G401 (cell line): ENCODE results near the gene IQSEC3. TPM values are rescaled to one million over a fixed set of nuclear protein-coding genes. Genes with fewer than 3 reads are reported as not detected.

Source experiments
- DNase-seq: peaks from one replicate; pipeline ENCODE4 v3.0.0-alpha.2; 2015; ENCODE audit warnings: low spot score
- in situ Hi-C: cut with HindIII; loops from 2 replicates; pipeline ENCODE4 v1.10.0; 2016; ENCODE audit warnings: low sequenced_read_pairs, mixed read lengths
- total RNA-seq: library from RNA; depleted of rRNA; stranded (reverse); fragments of >200 nt; shearing (Covaris generic); gene quantifications from 2 replicates; pipeline ENCODE4 v1.2.3, GENCODE V29; 2014

Gene IQSEC3
- total RNA-seq, 1 experiment from 2014 or later = not detected

GRCh38 chr12:170371-171225 is 104.0 kb downstream of the IQSEC3 start:
- DNase-seq = no peak

DNA sequence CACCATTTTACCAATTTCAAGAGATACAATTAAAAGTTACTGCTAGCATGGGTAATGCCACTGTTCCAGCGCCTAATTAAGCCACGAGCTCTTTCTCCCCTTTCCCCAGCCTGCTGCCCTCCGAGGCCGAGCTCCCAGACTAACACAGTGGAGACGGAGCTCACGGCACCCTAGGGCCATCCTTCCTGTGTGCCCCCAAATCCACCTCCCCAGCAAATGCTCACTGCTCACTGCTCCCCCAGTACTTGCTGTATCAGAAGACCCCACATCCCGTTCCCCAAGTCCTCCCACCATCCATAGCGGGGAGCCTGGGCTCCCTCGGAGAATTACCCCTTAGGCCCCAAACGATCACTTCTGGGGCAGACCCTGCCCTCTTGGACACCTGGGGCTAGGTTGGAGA is 104.7 kb downstream of the IQSEC3 start:
- in situ Hi-C loops = no loop called here

More at GRCh38 chr12:170371-171225, 104.0 kb downstream of the IQSEC3 start:
- in situ Hi-C loops = no loop called here

DNA sequence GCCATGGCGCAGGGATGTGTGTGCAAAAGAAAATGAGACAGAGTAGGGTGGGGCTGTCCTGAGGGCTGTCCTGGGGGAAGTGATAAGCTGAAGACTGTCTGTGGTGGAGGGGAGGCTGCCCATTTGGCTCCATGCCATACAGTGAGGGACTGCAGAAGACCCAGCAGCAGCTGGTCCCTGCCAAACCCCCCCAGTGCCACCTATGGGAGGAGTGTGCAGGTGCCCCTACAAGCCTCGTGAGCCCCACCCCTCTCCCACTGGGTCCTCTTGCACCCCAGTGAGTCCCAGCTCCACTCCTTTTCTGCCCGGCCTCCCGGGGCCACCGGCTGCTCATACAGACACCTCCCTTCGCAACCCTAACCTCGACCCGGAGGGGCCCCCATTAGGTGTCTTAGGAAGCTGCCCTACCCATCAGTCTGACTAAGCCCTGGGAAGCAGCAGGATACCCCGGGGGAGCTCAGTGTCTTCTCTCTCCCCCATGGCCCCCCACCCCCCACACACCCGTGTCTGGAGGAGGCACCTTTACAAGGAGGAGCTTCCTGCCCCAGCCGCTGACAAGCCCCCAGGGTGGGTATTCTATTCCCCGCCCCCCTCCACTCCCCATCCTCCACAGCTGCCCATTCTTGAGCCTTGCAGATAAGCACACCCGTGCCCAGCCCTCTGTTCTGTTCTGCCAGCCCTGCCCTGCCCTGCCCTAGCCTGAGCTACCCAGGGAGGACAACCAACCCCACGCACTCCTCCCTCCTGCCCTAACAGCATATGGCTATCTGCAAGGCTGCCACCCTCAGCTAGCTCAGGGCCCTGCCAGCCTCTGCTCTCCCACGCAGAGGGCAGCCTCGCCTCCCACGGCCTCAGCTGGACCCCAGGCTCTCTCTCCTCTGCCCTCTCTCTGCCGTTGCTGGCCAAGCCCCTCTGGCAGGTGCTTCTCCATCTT is 105.4 kb downstream of the IQSEC3 start:
- in situ Hi-C loops = no loop called here
- no peak for DNase-seq

More for the DNA sequence above, 104.7 kb downstream of the IQSEC3 start:
- DNase-seq = no peak

- no peak for DNase-seq
- in situ Hi-C loops = no loop called here
These were observed 106.2 kb downstream of the IQSEC3 start for GRCh38 chr12:172732-173161.

GRCh38 chr12:174124-174523 is 107.6 kb downstream of the IQSEC3 start:
- no peak for DNase-seq
- in situ Hi-C loops = no loop called here

- in situ Hi-C loops = no loop called here
- DNase-seq = no peak
These were observed 108.0 kb downstream of the IQSEC3 start for GRCh38 chr12:174596-174995.

GRCh38 chr12:175250-175649 is 108.7 kb downstream of the IQSEC3 start:
- in situ Hi-C loops = no loop called here
- DNase-seq = peak; percentile 64

GRCh38 chr12:175759-176158 is 109.2 kb downstream of the IQSEC3 start:
- in situ Hi-C loops = no loop called here
- no peak for DNase-seq

GRCh38 chr12:176321-177181 is 110.0 kb downstream of the IQSEC3 start:
- in situ Hi-C loops = no loop called here
- DNase-seq = peak; percentile 80

DNA sequence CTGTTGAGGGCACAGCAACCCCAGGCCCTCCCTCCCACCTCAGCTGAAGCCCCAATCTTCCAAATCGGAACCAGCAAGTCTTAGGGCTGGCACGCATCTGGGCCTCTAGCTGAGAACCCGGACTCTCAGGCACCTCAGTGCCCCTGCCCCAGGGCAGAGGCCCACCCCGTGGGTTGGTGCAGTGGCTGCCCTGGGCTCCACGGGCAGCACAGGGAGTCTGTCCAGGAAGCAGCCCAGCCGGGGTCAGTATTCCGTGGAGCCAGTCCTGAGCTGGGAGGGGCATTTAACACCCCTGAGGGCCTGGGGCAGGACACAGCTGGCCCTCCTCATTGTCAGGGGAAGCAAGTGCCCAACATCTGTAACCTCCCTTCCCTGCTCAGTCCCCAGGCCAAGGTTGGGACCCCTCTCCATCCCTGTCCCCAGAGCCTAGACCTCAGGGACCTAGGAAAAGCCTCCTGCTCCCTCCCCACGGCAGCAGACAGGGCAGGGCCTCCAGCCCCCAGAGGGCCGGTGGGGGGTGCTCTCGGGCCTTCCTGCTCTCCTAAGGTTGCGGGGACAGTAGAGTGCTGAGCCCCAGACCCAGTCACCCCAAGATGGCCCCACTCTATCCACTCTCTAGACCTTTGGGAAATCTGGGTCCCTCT is 110.9 kb downstream of the IQSEC3 start:
- DNase-seq = no peak
- in situ Hi-C loops = no loop called here

DNA sequence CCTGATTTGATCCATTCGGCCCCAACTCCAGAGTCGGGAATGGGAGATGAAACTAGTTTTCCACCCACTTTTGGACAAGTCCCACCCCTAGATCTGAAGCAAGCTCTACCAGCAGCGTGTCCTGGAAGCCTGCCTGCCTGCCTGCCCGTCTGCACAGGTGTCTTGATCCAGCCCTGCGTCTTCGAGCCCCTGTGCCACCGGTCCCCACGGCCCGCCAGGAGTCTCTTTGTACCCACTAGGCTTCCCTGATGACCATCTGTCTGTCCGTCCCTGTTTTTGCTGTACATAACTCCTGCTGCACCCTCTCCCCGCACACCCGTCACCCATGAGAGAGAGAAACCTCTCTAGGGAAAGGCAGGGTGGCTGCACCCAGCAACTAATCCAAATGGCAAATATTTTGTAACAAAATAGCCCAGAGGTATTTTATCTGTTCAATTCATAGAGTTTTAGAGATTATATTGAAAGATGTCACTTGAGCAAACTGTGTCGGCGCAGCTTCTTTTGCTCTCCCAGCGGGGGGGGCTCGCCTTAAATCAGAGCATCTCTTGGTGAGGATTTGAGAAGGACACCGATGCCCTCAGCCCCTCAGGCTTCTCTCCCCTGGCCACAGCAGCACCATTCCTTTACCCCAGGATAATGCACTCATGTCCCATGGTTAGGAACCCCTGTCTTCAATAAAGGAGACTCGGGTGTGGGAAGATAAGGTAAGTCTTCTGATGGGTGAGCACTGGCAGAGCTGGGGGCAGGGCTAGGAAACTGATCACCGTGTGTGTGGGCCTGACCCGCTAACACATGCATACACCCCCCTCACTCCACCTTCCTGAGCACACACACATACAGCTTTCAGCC is 111.6 kb downstream of the IQSEC3 start:
- in situ Hi-C loops = no loop called here

GRCh38 chr12:178829-179109 is 112.2 kb downstream of the IQSEC3 start:
- no peak for DNase-seq
- in situ Hi-C loops = no loop called here

More for the DNA sequence above, 111.6 kb downstream of the IQSEC3 start:
- peak; percentile 55 for DNase-seq

DNA sequence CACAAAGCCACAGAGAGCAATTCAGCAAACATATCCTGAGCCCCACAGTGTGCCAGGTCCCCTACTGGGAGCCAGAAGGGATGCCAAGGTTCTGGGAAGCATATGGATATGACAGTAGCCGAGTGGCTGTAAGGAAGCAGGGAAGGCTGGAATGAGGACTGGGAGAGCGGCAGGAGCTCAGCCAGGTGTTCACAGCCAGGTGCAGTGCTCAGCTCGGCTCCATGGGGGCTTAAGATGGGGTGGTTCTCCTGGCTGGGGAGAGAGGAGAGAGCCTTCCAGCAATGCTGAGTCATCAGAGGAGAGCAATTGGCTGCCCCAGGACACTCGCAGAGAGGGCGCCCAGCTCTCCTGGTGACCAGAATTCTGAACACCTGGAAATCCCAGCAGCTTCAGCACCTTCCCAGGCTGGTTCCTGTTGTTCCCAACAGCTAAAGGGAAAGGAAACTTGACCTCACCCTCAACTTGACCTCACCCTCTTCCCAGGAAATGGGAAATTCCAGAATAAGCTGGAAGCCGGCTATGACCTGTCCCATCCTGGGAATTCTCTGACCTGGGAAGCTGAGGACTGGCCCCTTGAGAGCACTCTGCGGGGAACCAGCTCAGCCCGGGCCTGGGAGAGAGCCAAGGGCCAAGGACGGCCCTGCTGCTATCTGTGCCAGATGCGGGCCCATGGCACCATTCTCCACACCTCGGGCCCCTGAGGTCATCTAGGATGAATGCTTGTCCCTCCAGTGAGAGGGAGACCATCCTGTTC is 112.7 kb downstream of the IQSEC3 start:
- in situ Hi-C loops = no loop called here
- DNase-seq = peak; percentile 95

GRCh38 chr12:179885-180284 is 113.3 kb downstream of the IQSEC3 start:
- DNase-seq = no peak
- in situ Hi-C loops = no loop called here

- peak; percentile 61 for DNase-seq
- in situ Hi-C loops = no loop called here
These were observed 113.9 kb downstream of the IQSEC3 start for GRCh38 chr12:180445-180844.

DNA sequence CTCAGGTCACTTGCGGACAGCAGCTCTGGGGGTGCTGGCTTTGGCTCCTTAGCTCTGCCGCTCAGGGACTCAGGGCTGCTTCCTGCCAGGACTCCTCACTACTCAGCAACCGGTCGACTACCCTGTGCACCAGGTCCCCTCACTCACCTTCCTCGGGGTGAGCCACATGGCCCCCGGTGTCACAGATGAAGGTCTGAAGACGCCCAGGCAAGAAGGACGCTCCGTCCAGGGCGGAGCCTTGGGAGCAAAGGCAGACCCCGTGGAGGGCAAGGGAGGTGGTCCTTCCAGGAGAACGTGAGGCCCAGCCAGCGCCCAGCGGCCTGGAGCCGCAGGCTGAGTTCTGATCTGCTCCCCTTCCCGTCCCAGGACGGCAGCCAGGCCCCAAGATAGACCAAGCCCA is 115.4 kb downstream of the IQSEC3 start:
- no peak for DNase-seq
- in situ Hi-C loops = no loop called here

DNA sequence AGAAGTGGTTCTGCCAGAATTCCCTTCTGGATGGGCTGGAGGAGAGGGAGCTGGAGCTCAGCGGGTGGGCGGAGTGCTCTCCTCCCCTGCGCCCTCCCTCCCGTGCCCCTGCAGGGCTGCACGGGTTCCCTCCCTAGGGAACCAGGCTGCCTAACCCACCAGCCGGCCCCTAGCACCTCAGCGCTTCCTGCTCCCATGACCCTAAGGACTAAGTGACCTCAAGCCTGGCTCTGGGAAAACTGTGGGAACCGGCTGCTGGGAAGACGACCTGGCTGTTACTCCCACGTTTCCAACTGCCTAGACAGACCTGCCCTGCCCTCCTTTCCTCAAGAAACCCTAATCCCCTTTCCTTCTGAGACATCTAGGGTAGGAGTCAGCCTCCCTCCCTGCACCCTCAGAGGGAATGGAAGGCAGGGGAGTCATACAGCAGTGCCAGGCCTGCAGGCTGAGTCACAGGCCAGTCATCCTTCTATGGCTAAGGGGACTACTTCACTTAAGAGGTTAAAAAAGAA is 115.9 kb downstream of the IQSEC3 start:
- DNase-seq = no peak

More for the DNA sequence above, 115.9 kb downstream of the IQSEC3 start:
- in situ Hi-C loops = no loop called here
